Esophagus muscularis mucosa (tissue), 4 donors: ENCODE data around the gene NPBWR2. TPM values are rescaled to one million over a fixed set of nuclear protein-coding genes. Genes with fewer than 3 reads are reported as not detected.
"Not testable (repeated sequence)": the region's sequence is repeated elsewhere in the genome, so short reads cannot be mapped to it uniquely, and the experiment has no call there.

Source experiments
- DNase-seq: peaks from one replicate; pipeline ENCODE4 v3.0.0-alpha.2; 2017; ENCODE audit errors: extremely low spot score
- H3K27ac ChIP-seq, 4 donors: fragments of 200-600 bp; sonication (generic); replicated peaks in 1 of 4; 1 replicate in 3 of 4; 2 replicates in 1 of 4; pipeline ENCODE4 v1.5.1; 2016 to 2019; ENCODE audit warnings: mild to moderate bottlenecking in 1 of 4
- H3K27me3 ChIP-seq, 4 donors: fragments of 200-600 bp; sonication (generic); one replicate each; pipeline versions ENCODE4 v1.5.1 to v1.6.0; 2016 to 2019
- H3K36me3 ChIP-seq, 4 donors: fragments of 200-600 bp; sonication (generic); one replicate each; pipeline ENCODE4 v1.5.1; 2016 to 2019
- H3K4me1 ChIP-seq, 4 donors: fragments of 200-600 bp; sonication (generic); one replicate each; pipeline ENCODE4 v1.5.1; 2016 to 2019
- H3K4me3 ChIP-seq, 4 donors: fragments of 200-600 bp; sonication (generic); 1 replicate in 2 of 4; 2 replicates in 2 of 4; pipeline ENCODE4 v1.5.1; 2016 to 2019; ENCODE audit warnings: mild to moderate bottlenecking in 4 of 4, moderate library complexity in 1 of 4
- H3K9me3 ChIP-seq, 4 donors: fragments of 200-600 bp; sonication (generic); 1 replicate in 3 of 4; 2 replicates in 1 of 4; pipeline ENCODE4 v1.5.1; 2016 to 2019
- CTCF ChIP-seq, 3 experiments: fragments of 200-600 bp in 2 of 3; fragments of 450-650 bp in 1 of 3; sonication (generic) in 2 of 3; IDR thresholded peaks; one replicate each; pipeline ENCODE4 v1.5.1; 2017 to 2019; ENCODE audit warnings: antibody characterized with exemption in 3 of 3, mild to moderate bottlenecking in 2 of 3, moderate library complexity in 1 of 3
- EP300 ChIP-seq: sonication (generic); formaldehyde crosslinking; IDR thresholded peaks from one replicate; pipeline ENCODE4 v1.6.1; 2017; ENCODE audit warnings: antibody characterized with exemption
- POLR2A ChIP-seq: fragments of 450-650 bp; IDR thresholded peaks from one replicate; pipeline ENCODE4 v1.6.1; 2017; ENCODE audit warnings: antibody characterized with exemption, moderate library complexity, mild to moderate bottlenecking, low read depth
- POLR2AphosphoS5 ChIP-seq, 2 donors: sonication (generic); formaldehyde crosslinking; IDR thresholded peaks; one replicate each; pipeline ENCODE4 v1.6.1; 2017; ENCODE audit warnings: antibody characterized with exemption in 2 of 2
- WGBS: methylation state at CpG from one replicate; pipeline ENCODE4 v1.1.5; 2018; 5-methylcytosine and 5-hydroxymethylcytosine counted together
- intact Hi-C: fragments of 100-400 bp; cut with DNase I; formaldehyde crosslinking; loops from one replicate; pipeline ENCODE4 v1.15.1; 2023
- total RNA-seq, 4 donors: library from RNA; depleted of rRNA; stranded (reverse); fragments of >200 nt; gene quantifications; one replicate each; pipeline versions ENCODE4 v1.1.0 to v1.2.1, GENCODE V29; 2016

The NPBWR2 gene
- total RNA-seq, 4 donors from 2014 or later: not detected

- DNase-seq: no peak
- WGBS: 62% methylated on average over 7 of the region's 10 CpGs
Measured at GRCh38 chr20:64090165-64090564, 17.2 kb downstream of the NPBWR2 start.

DNA sequence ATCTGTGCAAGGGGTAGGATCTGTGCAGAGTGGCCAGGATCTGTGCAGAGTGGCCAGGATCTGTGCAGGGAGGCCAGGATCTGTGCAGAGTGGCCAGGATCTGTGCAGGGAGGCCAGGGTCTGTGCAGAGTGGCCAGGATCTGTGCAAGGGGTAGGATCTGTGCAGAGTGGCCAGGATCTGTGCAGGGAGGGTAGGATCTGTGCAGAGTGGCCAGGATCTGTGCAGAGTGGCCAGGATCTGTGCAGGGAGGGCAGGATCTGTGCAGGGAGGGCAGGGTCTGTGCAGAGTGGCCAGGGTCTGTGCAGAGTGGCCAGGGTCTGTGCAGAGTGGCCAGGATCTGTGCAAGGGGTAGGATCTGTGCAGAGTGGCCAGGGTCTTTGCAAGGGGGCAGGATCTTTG, 18.8 kb downstream of the NPBWR2 start:
- intact Hi-C loops, H3K9me3 ChIP-seq, H3K36me3 ChIP-seq, H3K27ac ChIP-seq, DNase-seq, H3K4me3 ChIP-seq: not testable (repeated sequence)
- Histone ChIP-seq H3K4me1 (peaks cover 6 to 15% (median 12%) of the 10 kb centered on the region in 4 donors), H3K27me3 (peaks cover 0 to 70% (median 16%) of the 10 kb centered on the region in 4 donors)

More at GRCh38 chr20:64090165-64090564, 17.2 kb downstream of the NPBWR2 start:
- H3K27me3 ChIP-seq: peaks cover 0 to 55% (median under 1%) of the 10 kb centered on the region in 4 donors
- no peaks in the 10 kb centered on the region for H3K36me3 ChIP-seq
- intact Hi-C loops: no loop called here
- H3K4me3 ChIP-seq: no peak overlapping the region
- H3K9me3 ChIP-seq: no peaks in the 10 kb centered on the region
- TF ChIP-seq POLR2A (no peak), POLR2AphosphoS5 (IDR thresholded peaks at IDR 0.05) (no peak), CTCF (IDR thresholded peaks at IDR 0.05) (no peak), EP300 (no peak)
- no peak overlapping the region for H3K27ac ChIP-seq
- no peaks in the 10 kb centered on the region for H3K4me1 ChIP-seq

GRCh38 chr20:64087226-64087825, 20.0 kb downstream of the NPBWR2 start:
- intact Hi-C loops: not testable (repeated sequence)
- peaks cover 0 to 74% (median 16%) of the 10 kb centered on the region in 4 donors for H3K27me3 ChIP-seq

DNA sequence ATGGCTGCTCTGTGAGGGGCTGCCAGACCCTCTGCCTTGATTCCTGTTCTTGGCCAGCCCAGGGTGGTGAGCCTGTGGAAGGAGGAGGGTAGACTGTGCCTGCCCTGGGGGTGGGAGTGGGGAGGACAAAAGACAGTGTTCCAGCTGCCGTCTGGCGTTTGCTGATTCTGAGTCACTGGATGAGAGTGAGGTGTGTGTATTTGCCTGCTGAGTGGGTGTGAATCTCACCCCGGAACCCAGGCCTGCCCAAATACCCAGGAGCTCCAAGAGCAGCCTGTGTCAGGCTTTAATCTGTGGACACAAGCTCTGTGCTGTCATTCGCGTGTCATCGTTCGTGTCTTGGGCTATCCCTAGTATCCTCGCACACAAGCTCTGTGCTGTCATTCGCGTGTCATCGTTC, 20.6 kb downstream of the NPBWR2 start:
- peaks cover 10 to 28% (median 23%) of the 10 kb centered on the region in 4 donors for H3K4me1 ChIP-seq
- no peak overlapping the region for H3K27ac ChIP-seq
- intact Hi-C loops: no loop called here
- no peak for TF ChIP-seq POLR2AphosphoS5 (IDR thresholded peaks at IDR 0.05)
- no peak for TF ChIP-seq POLR2A
- TF ChIP-seq EP300: no peak
- TF ChIP-seq CTCF (IDR thresholded peaks at IDR 0.05): no peak
- 80% methylated on average over 5 of the region's 11 CpGs for WGBS
- no peak overlapping the region for H3K4me3 ChIP-seq
- DNase-seq: no peak
- H3K9me3 ChIP-seq: no peaks in the 10 kb centered on the region
- H3K36me3 ChIP-seq: no peaks in the 10 kb centered on the region
- H3K27me3 ChIP-seq: peaks cover 0 to 72% (median 16%) of the 10 kb centered on the region in 4 donors

More at GRCh38 chr20:64087226-64087825, 20.0 kb downstream of the NPBWR2 start:
- DNase-seq, H3K4me3 ChIP-seq, H3K9me3 ChIP-seq, H3K36me3 ChIP-seq, H3K27ac ChIP-seq: not testable (repeated sequence)
- H3K4me1 ChIP-seq: peaks cover 10 to 28% (median 21%) of the 10 kb centered on the region in 4 donors
- 97% methylated on average over 8 of the region's 36 CpGs for WGBS

DNA sequence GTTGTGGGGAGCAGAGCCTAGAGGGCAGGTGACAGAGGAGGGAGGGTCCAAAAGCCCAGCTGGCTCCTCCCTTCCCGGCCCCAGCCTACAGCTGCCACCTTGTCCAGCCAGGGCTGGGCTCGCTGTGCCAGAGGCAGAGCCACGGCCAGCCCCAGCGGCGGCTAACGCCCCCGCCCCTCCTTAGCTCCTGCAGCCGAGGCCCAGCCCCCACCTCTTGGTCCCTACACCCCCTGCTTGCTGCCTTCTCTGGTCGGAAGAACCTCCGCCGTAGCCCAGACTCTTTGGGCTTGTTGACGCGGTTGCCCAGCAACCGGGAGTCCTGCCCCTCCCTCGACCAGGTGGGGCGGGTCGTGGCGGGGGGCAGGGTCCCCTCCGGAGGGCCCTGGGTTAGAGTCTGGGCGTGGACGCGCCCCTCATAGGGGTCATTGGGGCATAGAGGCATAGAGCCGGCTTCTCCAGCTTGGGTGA, 22.6 kb downstream of the NPBWR2 start:
- WGBS: 10% methylated on average over 2 of the region's 23 CpGs
- Histone ChIP-seq H3K27me3 (peaks cover 0 to 68% (median 16%) of the 10 kb centered on the region in 4 donors), H3K36me3 (no peaks in the 10 kb centered on the region), H3K9me3 (no peaks in the 10 kb centered on the region), H3K27ac (no peak overlapping the region), H3K4me3 (no peak overlapping the region), H3K4me1 (peaks cover 17 to 35% (median 31%) of the 10 kb centered on the region in 4 donors)
- no peak for TF ChIP-seq EP300
- TF ChIP-seq POLR2AphosphoS5 (IDR thresholded peaks at IDR 0.05): no peak
- TF ChIP-seq CTCF (IDR thresholded peaks at IDR 0.05): no peak
- no peak for TF ChIP-seq POLR2A
- no peak for DNase-seq
- intact Hi-C loops: loop anchor here (5.0 kb wide), 1 partner anchor 38 kb away; no protein-coding TSS in a partner anchor
